Breast epithelium (tissue), 4 donors: ENCODE results near the gene MRPS24. TPM values are rescaled to one million over a fixed set of nuclear protein-coding genes. Genes with fewer than 3 reads are reported as not detected.

Experiments used
- DNase-seq, 2 donors: peaks; one replicate each; pipeline ENCODE4 v3.0.0-alpha.2; 2019; ENCODE audit warnings: low spot score in 2 of 2
- H3K27ac ChIP-seq, 2 donors: fragments of 200-600 bp; sonication (generic) in 1 of 2; one replicate each; pipeline ENCODE4 v1.5.1; 2016 to 2019; ENCODE audit warnings: mild to moderate bottlenecking in 1 of 2
- H3K27me3 ChIP-seq, 2 donors: fragments of 200-600 bp; sonication (generic) in 1 of 2; one replicate each; pipeline versions ENCODE4 v1.5.1 to v1.6.0; 2017 to 2019; ENCODE audit warnings: control low read depth in 1 of 2, mild to moderate bottlenecking in 1 of 2
- H3K36me3 ChIP-seq: fragments of 200-600 bp; one replicate; pipeline ENCODE4 v1.5.1; 2019
- H3K4me1 ChIP-seq, 2 donors: fragments of 200-600 bp; sonication (generic); one replicate each; pipeline ENCODE4 v1.5.1; 2016 to 2019; ENCODE audit warnings: control low read depth in 1 of 2
- H3K4me3 ChIP-seq, 3 donors: fragments of 200-600 bp; sonication (generic); 1 replicate in 2 of 3; 2 replicates in 1 of 3; pipeline ENCODE4 v1.5.1; 2016 to 2019; ENCODE audit warnings: mild to moderate bottlenecking in 3 of 3, moderate library complexity in 2 of 3
- H3K9me3 ChIP-seq, 2 donors: fragments of 200-600 bp; sonication (generic) in 1 of 2; one replicate each; pipeline ENCODE4 v1.5.1; 2016 to 2019; ENCODE audit warnings: control low read depth in 1 of 2
- CTCF ChIP-seq, 3 donors: fragments of 450-650 bp; IDR thresholded peaks; one replicate each; pipeline ENCODE4 v1.5.1; 2016 to 2017; ENCODE audit warnings: antibody characterized with exemption in 3 of 3, mild to moderate bottlenecking in 3 of 3, moderate library complexity in 3 of 3
- POLR2A ChIP-seq: fragments of 450-650 bp; IDR thresholded peaks from one replicate; pipeline ENCODE4 v1.6.1; 2016; ENCODE audit warnings: antibody characterized with exemption, mild to moderate bottlenecking, moderate library complexity
- POLR2AphosphoS5 ChIP-seq, 3 donors: sonication (generic); formaldehyde crosslinking; IDR thresholded peaks; one replicate each; pipeline ENCODE4 v1.6.1; 2017; ENCODE audit warnings: antibody characterized with exemption in 3 of 3
- intact Hi-C: fragments of 100-400 bp; cut with DNase I; formaldehyde crosslinking; loops from one replicate; pipeline ENCODE4 v1.15.1; 2023; ENCODE audit warnings: low total_unique reads
- total RNA-seq, 3 donors: library from RNA; depleted of rRNA; stranded (reverse); fragments of >200 nt; gene quantifications; one replicate each; pipeline ENCODE4 v1.1.0, GENCODE V29; 2016

The MRPS24 gene
- total RNA-seq, 3 donors from 2014 or later = 75.4 to 86.1 (median 81.0) TPM

- Histone ChIP-seq H3K36me3 (no peaks in the 10 kb centered on the region), H3K9me3 (no peaks in the 10 kb centered on the region), H3K27ac (peak overlapping the region; percentile 92 to 96), H3K4me1 (no peaks in the 10 kb centered on the region), H3K27me3 (no peaks in the 10 kb centered on the region), H3K4me3 (peak overlapping the region; percentile 83 to 94 (median 88))
- DNase-seq = peak in 1 of 2 donors; percentile 59
- TF ChIP-seq CTCF (IDR thresholded peaks at IDR 0.05) (no peak), POLR2A (peak; percentile 1), POLR2AphosphoS5 (IDR thresholded peaks at IDR 0.05) (peak in 1 of 3 donors; percentile 34)
- intact Hi-C loops = no loop called here
These were observed 537 bp upstream of the MRPS24 start for GRCh38 chr7:43869867-43870240.

- TF ChIP-seq CTCF (IDR thresholded peaks at IDR 0.05) (no peak), POLR2AphosphoS5 (IDR thresholded peaks at IDR 0.05) (no peak), POLR2A (no peak)
- no peaks in the 10 kb centered on the region for H3K9me3 ChIP-seq
- H3K4me1 ChIP-seq = no peaks in the 10 kb centered on the region
- DNase-seq = no peak
- H3K27me3 ChIP-seq = no peaks in the 10 kb centered on the region
- H3K27ac ChIP-seq = peak overlapping the region; percentile 92 to 96
- intact Hi-C loops = no loop called here
- peak overlapping the region; percentile 83 to 94 (median 88) for H3K4me3 ChIP-seq
- no peaks in the 10 kb centered on the region for H3K36me3 ChIP-seq
These were observed 674 bp downstream of the MRPS24 start for GRCh38 chr7:43868681-43869005.

- TF ChIP-seq POLR2AphosphoS5 (IDR thresholded peaks at IDR 0.05) = no peak
- no peak for TF ChIP-seq CTCF (IDR thresholded peaks at IDR 0.05)
- TF ChIP-seq POLR2A = no peak
- Histone ChIP-seq H3K27ac (no peak overlapping the region), H3K4me3 (peak overlapping the region in 2 of 3 donors; percentile 83 to 88), H3K4me1 (no peaks in the 10 kb centered on the region), H3K36me3 (no peaks in the 10 kb centered on the region), H3K27me3 (no peaks in the 10 kb centered on the region), H3K9me3 (no peaks in the 10 kb centered on the region)
- intact Hi-C loops = no loop called here
- DNase-seq = no peak
These were observed 1.1 kb downstream of the MRPS24 start for GRCh38 chr7:43868181-43868580.

DNA sequence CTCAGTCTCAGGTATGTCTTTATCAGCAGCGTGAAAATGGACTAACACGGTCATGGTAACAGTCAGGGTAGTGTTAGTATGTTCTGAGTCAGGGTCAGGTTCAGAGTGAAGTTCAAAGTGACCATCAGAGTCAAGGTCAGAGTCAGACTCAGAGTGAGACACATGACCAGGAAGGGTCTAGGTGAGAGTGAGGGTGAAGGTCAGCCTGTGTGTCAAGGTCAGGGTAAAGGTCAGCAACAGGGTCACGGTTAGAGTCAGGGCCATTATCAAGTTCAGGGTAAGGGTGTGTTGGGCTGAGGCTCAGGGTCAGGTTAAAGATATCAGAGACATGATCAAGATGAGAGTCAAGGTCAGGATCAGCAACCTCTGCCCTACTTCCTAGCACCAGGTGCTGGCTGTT is 4.0 kb downstream of the MRPS24 start:
- Histone ChIP-seq H3K36me3 (no peaks in the 10 kb centered on the region), H3K9me3 (no peaks in the 10 kb centered on the region), H3K4me3 (no peak overlapping the region), H3K4me1 (no peaks in the 10 kb centered on the region), H3K27me3 (no peaks in the 10 kb centered on the region), H3K27ac (peak overlapping the region in 1 of 2 donors; percentile 70)
- DNase-seq = no peak
- intact Hi-C loops = no loop called here
- TF ChIP-seq POLR2AphosphoS5 (IDR thresholded peaks at IDR 0.05) (no peak), POLR2A (no peak), CTCF (IDR thresholded peaks at IDR 0.05) (no peak)

- TF ChIP-seq POLR2AphosphoS5 (IDR thresholded peaks at IDR 0.05) (no peak), POLR2A (no peak), CTCF (IDR thresholded peaks at IDR 0.05) (no peak)
- Histone ChIP-seq H3K4me3 (no peak overlapping the region), H3K36me3 (no peaks in the 10 kb centered on the region), H3K9me3 (no peaks in the 10 kb centered on the region), H3K27ac (peak overlapping the region in 1 of 2 donors; percentile 70), H3K27me3 (no peaks in the 10 kb centered on the region), H3K4me1 (no peaks in the 10 kb centered on the region)
- peak in 1 of 2 donors; percentile 25 for DNase-seq
- intact Hi-C loops = no loop called here
These were observed 5.2 kb downstream of the MRPS24 start for GRCh38 chr7:43864126-43864525.
